SJCRH30 (cell line): ENCODE measurements around the gene MRM2. TPM values are rescaled to one million over a fixed set of nuclear protein-coding genes. Genes with fewer than 3 reads are reported as not detected.

Source experiments
- DNase-seq, 2 experiments: peaks; one replicate each; pipeline ENCODE4 v3.0.0-alpha.2; 2015 to 2020
- H3K27ac ChIP-seq: fragments of 250-450 bp; sonication (Bioruptor Pico); 2 replicates; pipeline ENCODE4 v1.5.1; 2020; ENCODE audit warnings: mild to moderate bottlenecking, moderate library complexity
- H3K27me3 ChIP-seq: fragments of 250-450 bp; sonication (Bioruptor Pico); 2 replicates; pipeline ENCODE4 v1.5.1; 2020; ENCODE audit warnings: mild to moderate bottlenecking, moderate library complexity
- H3K36me3 ChIP-seq: fragments of 250-450 bp; sonication (Bioruptor Pico); 2 replicates; pipeline ENCODE4 v1.5.1; 2020; ENCODE audit warnings: mild to moderate bottlenecking, moderate library complexity
- H3K4me1 ChIP-seq: fragments of 250-450 bp; sonication (Bioruptor Pico); 2 replicates; pipeline ENCODE4 v1.5.1; 2020; ENCODE audit warnings: mild to moderate bottlenecking, moderate library complexity
- H3K4me3 ChIP-seq: fragments of 250-450 bp; sonication (Bioruptor Pico); 2 replicates; pipeline ENCODE4 v1.5.1; 2020; ENCODE audit warnings: mild to moderate bottlenecking, moderate library complexity
- H3K9me3 ChIP-seq: fragments of 250-450 bp; sonication (Bioruptor Pico); replicated peaks from 2 replicates; pipeline ENCODE4 v1.5.1; 2020; ENCODE audit warnings: mild to moderate bottlenecking, moderate library complexity
- total RNA-seq: library from RNA; depleted of rRNA; stranded (reverse); fragments of >200 nt; shearing (Covaris generic); gene quantifications from 2 replicates; pipeline ENCODE4 v1.2.3, GENCODE V29; 2014

MRM2 gene
- total RNA-seq, 1 experiment from 2014 or later: 42.4 TPM

DNA sequence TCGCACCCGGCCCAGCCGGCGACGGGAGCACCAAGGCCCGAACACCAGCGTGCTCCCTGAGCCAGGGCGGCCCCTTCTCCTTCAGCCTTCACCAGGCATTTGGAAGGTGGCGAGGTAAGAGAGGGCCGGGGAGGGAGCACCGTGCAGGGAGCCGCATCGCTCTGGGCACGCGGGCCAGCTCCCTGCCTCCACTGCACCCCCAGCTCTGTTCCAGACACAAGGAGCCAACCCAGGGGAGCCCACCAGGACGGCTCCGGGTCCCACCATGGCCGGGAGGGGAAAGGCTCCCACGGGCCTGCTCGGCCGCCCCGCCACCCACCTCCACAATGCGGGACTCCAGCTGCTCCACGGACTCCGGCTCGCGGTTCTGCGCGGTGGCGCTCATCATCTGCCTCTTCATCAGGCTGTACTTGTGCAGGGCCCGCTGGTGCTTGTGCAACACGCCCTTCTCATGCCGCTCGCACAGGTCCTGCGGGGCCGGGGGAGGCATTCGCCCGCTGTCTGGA lies 15.1 kb upstream of the MRM2 start:
- Histone ChIP-seq H3K9me3 (no peaks in the 10 kb centered on the region), H3K27me3 (no peaks in the 10 kb centered on the region), H3K36me3 (peaks cover 5% of the 10 kb centered on the region; the same call in 1 of the 2 replicates), H3K4me3 (no peak overlapping the region), H3K27ac (no peak overlapping the region), H3K4me1 (peaks cover 3% of the 10 kb centered on the region; the same call in 1 of the 2 replicates)
- no peak for DNase-seq

- Histone ChIP-seq H3K4me1 (peaks cover 3% of the 10 kb centered on the region; the same call in 1 of the 2 replicates), H3K27ac (no peak overlapping the region), H3K27me3 (no peaks in the 10 kb centered on the region), H3K36me3 (peaks cover 6% of the 10 kb centered on the region), H3K9me3 (no peaks in the 10 kb centered on the region), H3K4me3 (no peak overlapping the region)
- DNase-seq: no peak
These were observed 14.5 kb upstream of the MRM2 start for GRCh38 chr7:2256306-2257045.

- Histone ChIP-seq H3K27me3 (no peaks in the 10 kb centered on the region), H3K4me1 (no peaks in the 10 kb centered on the region), H3K4me3 (no peak overlapping the region), H3K36me3 (peaks cover 9% of the 10 kb centered on the region), H3K9me3 (no peaks in the 10 kb centered on the region), H3K27ac (no peak overlapping the region)
- no peak for DNase-seq
These were observed 13.4 kb upstream of the MRM2 start for GRCh38 chr7:2255145-2256139.

- no peak overlapping the region for H3K4me3 ChIP-seq
- no peaks in the 10 kb centered on the region for H3K27me3 ChIP-seq
- H3K9me3 ChIP-seq: no peaks in the 10 kb centered on the region
- H3K27ac ChIP-seq: no peak overlapping the region
- no peaks in the 10 kb centered on the region for H3K4me1 ChIP-seq
- peaks cover 9% of the 10 kb centered on the region for H3K36me3 ChIP-seq
- no peak for DNase-seq
These were observed 12.6 kb upstream of the MRM2 start for GRCh38 chr7:2254429-2255144.

- Histone ChIP-seq H3K36me3 (peaks cover 9% of the 10 kb centered on the region), H3K4me1 (no peaks in the 10 kb centered on the region), H3K4me3 (no peak overlapping the region), H3K27ac (no peak overlapping the region), H3K9me3 (no peaks in the 10 kb centered on the region), H3K27me3 (no peaks in the 10 kb centered on the region)
- no peak for DNase-seq
These were observed 11.7 kb upstream of the MRM2 start for GRCh38 chr7:2253525-2254244.

DNA sequence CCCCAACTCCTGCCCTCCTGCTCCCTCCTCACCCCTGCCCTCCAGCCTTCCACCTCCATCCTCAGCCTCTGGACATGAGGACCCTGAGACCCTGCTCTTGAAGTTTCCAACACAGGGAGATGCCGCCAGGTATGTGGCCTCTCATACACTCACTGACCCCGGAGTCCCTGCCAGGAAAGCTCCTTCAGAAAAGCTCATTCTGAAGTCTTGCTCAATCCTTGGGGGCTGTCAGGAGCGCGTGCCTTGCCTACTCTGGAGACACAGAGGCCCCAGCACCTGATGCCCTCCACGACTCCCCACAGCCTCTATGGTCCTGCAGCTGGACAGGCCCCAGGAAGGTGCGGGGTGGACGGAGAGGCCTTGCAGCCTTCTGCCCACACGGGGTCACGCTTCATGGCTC lies 11.0 kb upstream of the MRM2 start:
- Histone ChIP-seq H3K27ac (no peak overlapping the region), H3K4me3 (no peak overlapping the region), H3K36me3 (peaks cover 9% of the 10 kb centered on the region)

DNA sequence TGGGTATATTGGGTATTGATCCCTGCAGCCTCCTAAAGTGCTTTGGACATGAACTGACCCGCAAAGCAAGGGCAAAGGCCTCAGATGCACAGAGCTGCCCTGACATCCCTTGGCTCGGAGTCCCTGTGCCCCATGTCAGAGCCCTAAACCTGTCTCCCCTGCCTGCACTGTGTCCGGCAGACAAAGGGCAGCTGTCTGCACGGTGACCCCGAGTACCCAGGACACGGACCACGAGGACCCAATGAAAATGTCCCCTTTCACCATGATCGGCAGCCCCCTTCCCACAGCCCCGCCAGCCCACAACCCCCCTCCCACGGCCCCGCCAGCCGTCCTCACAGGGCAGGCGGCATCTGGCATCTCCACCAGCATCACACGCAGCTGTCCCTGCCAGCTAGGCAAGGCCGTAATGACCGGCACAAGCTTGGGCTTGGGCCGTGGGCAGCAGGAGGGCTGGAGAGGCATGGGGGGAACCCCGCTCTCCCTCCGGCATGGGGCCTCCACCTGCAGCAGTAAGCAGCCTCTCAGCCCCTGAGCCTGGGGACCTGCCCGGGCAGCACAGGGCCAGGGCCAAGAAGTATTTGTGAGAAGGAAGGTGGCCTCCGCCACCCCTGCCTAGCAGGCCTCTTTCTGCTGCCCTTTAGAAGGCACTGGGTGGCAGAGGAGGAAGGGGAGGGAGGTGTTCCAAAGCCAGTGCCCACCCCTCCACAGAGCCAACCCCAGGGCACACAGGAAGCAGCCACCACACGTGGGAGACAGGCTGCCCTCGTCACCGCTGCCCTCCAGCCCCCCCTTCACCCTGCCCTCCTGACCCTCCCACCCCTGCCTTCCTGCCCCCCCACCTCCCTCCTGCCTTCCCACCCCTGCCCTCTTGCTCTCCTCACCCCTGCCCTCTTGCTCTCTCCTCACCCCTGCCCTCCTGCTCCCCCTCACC lies 10.1 kb upstream of the MRM2 start:
- Histone ChIP-seq H3K4me3 (no peak overlapping the region), H3K4me1 (no peaks in the 10 kb centered on the region), H3K27ac (no peak overlapping the region), H3K36me3 (peaks cover 5% of the 10 kb centered on the region), H3K9me3 (no peaks in the 10 kb centered on the region), H3K27me3 (no peaks in the 10 kb centered on the region)
- no peak for DNase-seq

More for the DNA sequence above, 11.0 kb upstream of the MRM2 start:
- no peak for DNase-seq
- Histone ChIP-seq H3K9me3 (no peaks in the 10 kb centered on the region), H3K27me3 (no peaks in the 10 kb centered on the region), H3K4me1 (no peaks in the 10 kb centered on the region)

- Histone ChIP-seq H3K36me3 (peaks cover 5% of the 10 kb centered on the region), H3K4me3 (no peak overlapping the region), H3K27me3 (no peaks in the 10 kb centered on the region), H3K4me1 (no peaks in the 10 kb centered on the region), H3K27ac (no peak overlapping the region), H3K9me3 (no peaks in the 10 kb centered on the region)
- no peak for DNase-seq
These were observed 9.4 kb upstream of the MRM2 start for GRCh38 chr7:2251381-2251780.

DNA sequence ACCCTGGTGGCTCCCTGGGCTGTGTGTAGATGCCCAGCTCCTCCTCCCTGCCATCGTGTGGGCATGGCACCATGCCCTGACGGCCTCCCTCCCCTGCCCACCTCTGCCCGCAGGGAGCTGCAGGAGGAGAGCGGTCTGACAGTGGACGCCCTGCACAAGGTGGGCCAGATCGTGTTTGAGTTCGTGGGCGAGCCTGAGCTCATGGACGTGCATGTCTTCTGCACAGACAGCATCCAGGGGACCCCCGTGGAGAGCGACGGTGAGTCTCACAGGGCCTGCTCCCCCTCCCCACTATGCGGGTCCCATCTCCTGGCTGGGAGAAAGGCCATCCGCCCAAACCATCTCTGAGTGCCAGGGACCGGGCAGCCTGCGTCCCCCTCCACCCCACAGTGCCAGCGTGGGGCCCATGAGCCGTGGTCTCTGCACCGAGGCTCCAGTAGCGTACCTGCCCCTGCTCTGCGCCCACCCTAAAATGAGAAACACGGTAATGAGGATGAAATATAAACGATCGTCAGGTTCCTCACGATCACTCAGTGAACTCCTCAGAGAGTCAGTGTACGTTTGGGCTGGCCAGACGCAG lies 7.8 kb upstream of the MRM2 start:
- DNase-seq: no peak

DNA sequence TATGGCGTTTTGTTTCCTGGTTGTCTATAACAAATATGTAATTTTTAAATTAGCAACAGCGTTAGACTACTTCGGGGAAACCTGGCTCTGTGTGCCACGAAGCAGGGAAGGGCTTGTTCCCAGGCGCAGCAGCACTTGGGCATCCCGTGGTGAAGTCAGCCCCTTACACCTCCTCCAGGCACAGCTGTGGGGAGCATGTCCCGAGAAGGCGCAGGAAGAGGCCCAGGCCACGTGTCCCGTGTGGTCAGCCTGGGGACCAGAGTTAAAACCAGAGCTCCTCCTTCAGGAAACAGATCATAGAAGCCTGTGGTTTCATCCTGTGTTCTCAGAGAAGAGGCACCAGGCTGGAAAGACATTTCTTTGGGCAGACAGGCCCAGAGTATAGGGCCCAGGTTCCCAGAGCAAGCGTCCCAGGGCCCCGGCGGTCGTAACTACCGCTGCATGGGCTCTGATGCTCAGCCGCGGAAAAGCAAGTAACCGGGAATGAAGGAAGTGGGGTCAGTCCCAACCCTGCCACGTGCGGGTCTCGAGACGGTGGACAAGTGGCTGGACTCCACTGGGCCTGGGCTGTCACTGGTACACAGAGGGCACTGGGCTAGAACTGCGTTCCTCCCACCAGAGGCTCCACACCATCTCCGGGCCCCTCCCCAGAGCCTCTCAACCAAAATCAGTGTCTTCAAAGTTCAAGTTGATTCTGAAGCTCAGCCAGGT lies 7.1 kb upstream of the MRM2 start:
- no peak overlapping the region for H3K27ac ChIP-seq
- H3K27me3 ChIP-seq: no peaks in the 10 kb centered on the region
- H3K4me1 ChIP-seq: no peaks in the 10 kb centered on the region
- no peak overlapping the region for H3K4me3 ChIP-seq
- no peaks in the 10 kb centered on the region for H3K9me3 ChIP-seq
- DNase-seq: peak; percentile 77
- H3K36me3 ChIP-seq: peaks cover 5% of the 10 kb centered on the region

More for the DNA sequence above, 7.8 kb upstream of the MRM2 start:
- Histone ChIP-seq H3K4me1 (no peaks in the 10 kb centered on the region), H3K36me3 (peaks cover 5% of the 10 kb centered on the region), H3K27me3 (no peaks in the 10 kb centered on the region), H3K9me3 (no peaks in the 10 kb centered on the region), H3K4me3 (no peak overlapping the region), H3K27ac (no peak overlapping the region)

GRCh38 chr7:2247141-2247995 lies 5.4 kb upstream of the MRM2 start:
- peaks cover 5% of the 10 kb centered on the region for H3K36me3 ChIP-seq
- no peak overlapping the region for H3K27ac ChIP-seq
- no peak overlapping the region for H3K4me3 ChIP-seq
- no peaks in the 10 kb centered on the region for H3K27me3 ChIP-seq
- H3K9me3 ChIP-seq: no peaks in the 10 kb centered on the region
- peaks cover 7% of the 10 kb centered on the region; the same call in 1 of the 2 replicates for H3K4me1 ChIP-seq
- peak; percentile 37 to 64 for DNase-seq
